HG02588 (cell line): Measurements from ENCODE around the gene SLC39A13.
A peak's percentile ranks its signal among the peaks of the same experiment; 100 is the strongest.

Experiments used
- ATAC-seq: cut with Tn5 transposase; IDR thresholded peaks from one replicate; pipeline ENCODE4 v1.9.1; 2021; ENCODE audit warnings: mild to moderate bottlenecking, moderate library complexity; ENCODE audit not compliant: unreplicated experiment

SLC39A13 gene

DNA sequence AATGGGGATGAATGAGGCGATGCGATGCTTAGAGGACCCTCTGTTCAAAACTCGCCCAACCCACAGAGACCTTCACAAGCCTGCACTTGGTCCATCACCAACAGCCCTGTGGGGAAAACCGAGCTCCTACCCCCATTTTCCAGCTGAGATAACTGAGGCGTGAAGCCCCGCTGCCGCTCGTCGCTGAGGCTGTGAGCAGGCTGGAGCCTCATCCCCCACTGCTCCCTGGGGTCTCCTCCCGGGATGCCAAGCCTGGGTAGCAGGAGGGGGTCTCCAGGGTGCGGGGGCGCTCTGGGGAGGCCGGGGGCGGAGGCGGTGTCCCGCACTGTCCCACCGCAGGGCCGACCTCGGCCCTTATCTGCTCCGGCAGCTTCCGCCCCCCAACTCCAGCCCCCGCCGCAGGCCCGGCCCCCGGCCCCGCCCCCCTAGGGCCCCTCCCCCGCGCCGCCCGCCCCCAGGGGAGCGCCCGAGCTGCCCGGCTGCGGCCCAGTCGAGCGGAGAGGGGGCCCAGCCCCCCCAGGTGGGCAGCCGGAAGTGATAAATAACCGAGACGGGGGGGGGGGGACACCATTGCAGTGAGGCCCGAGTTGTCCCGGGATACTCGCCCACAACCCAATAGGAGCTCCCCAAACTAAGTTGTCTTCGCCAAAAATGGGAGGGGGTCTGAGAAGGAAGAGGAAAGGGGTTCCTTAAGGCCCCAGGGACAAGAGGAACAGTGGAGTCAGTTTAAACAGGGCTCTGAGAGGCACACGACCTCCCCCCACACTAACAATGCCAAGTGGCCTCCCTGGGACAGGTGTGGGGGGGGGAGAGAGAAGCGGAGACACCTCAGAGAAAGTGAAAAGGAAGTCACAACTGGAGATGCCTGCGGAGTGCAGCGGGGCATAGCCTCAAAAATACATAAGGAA is 8.3 kb upstream of the SLC39A13 start:
- ATAC-seq = peak; percentile 44

DNA sequence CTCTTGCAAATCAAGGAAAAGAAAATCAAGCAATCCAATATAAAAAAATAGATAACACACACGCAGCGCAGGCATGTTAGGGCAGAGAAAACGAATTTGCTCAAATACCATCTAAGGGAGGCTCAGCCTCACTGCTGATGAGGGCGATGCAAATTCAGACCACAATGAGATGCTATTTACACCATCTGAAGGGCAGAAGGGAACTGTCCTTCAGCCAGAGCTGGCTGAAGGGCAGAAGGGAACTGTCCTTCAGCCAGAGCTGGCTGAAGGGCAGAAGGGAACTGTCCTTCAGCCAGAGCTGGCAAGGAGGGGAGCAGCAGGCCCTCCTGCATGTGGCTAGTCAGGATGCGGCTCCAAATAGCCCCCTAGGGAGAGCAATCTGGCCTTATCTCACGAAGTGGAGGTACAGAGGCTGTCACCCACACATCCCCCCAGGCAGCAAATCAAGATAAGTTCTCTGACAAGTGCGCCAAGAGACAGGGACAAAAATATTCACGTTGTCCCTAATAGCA is 7.6 kb upstream of the SLC39A13 start:
- peak; percentile 59 for ATAC-seq

- ATAC-seq = no peak
Measured at GRCh38 chr11:47403135-47403534, 5.3 kb upstream of the SLC39A13 start.

DNA sequence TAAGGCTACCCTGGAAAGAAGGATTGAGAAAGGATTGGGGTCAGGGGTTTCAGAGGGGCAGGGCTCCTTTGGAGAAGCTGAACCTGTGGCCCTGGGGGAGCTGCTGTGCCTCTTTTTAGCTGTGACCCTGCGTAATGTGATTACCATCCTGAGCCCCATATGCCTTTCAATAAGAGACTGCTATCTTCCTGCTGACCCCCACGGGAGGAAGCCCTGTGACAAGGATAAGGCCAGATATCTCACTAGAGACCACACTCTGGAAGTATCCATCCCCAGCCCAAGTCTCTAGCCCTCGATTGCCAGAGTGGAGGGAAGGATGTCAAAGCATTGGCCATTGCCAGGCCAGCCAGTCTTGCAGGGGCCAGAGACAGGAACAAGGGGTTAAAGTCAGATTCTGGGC is 4.8 kb upstream of the SLC39A13 start:
- no peak for ATAC-seq

DNA sequence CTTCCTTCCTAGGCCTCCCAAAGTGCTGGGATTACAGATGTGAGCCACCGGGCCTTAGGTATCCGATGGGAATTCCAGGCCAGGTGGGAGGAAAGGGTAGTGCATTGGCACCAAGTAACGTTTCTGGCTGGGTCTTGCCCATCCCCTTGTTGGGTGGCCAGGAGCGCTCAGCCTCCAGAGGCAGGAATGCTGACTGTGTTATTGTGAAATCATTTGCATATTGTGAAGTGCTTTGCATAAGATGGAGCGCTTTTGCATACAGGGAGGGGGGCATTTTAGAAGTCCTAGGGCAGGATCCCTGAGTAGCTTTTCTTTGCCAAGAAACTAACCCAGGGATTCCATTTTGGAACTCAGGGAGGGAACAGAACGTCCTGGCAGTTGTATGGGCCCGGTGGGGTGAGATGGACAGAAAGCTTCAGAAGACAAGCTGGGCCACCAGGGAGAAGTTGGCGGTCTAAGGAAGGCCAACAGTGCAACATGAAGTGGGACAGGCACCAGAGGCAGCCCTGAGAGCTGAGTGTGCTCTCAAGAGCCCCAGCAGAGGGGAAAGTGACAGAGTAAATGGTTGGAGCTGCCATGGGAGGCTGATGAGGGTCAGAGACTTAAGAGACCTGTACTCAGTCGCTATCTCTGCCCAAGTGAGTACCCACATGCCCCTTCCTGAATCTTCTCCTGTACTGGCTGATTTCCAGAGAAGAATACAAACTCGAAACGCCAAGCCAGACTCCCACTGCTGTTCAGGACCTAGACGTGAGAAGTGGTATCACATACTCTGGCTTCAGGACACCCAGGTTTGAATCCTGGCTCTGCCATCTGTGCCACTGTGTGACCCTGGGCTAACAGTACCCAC is 1.3 kb upstream of the SLC39A13 start:
- no peak for ATAC-seq

- ATAC-seq = no peak
Measured at GRCh38 chr11:47408598-47409439, 429 bp downstream of the SLC39A13 start.

DNA sequence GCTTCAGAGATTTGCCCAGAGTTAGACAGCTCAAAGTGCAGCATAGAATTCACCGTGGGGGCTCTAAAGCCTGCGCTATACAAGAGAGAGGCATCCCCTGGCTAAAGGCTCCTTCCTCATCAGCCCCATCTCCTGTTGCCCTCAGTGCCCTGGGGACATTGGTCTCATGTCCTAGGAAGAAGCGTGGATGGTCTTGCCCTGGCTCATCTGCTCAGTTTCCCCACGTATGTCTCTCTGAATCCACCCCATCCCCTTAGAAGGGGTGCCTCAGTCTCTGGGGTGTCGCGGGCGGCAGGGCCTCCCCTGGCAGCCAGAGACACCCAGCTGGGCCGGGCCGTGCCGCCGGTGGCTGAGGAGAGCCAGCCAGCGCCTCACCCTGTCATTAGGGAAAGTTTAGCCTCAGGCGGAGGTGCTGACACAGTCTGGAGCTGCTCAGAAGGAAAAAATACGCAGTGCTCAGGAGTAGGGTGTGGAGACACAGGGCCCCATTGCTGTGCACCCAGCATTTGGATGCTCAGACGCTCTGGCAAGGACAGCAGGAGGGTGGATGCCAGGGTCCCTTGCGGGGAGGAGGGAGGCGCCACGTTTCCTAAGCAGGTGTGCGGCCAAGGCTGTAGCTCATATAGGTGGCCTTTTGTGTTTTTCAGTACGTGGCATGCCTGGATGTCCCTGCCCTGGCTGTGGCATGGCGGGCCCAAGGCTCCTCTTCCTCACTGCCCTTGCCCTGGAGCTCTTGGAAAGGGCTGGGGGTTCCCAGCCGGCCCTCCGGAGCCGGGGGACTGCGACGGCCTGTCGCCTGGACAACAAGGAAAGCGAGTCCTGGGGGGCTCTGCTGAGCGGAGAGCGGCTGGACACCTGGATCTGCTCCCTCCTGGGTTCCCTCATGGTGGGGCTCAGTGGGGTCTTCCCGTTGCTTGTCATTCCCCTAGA is 1.3 kb downstream of the SLC39A13 start:
- no peak for ATAC-seq

- ATAC-seq = no peak
Measured at GRCh38 chr11:47410370-47411264, 2.2 kb downstream of the SLC39A13 start.

DNA sequence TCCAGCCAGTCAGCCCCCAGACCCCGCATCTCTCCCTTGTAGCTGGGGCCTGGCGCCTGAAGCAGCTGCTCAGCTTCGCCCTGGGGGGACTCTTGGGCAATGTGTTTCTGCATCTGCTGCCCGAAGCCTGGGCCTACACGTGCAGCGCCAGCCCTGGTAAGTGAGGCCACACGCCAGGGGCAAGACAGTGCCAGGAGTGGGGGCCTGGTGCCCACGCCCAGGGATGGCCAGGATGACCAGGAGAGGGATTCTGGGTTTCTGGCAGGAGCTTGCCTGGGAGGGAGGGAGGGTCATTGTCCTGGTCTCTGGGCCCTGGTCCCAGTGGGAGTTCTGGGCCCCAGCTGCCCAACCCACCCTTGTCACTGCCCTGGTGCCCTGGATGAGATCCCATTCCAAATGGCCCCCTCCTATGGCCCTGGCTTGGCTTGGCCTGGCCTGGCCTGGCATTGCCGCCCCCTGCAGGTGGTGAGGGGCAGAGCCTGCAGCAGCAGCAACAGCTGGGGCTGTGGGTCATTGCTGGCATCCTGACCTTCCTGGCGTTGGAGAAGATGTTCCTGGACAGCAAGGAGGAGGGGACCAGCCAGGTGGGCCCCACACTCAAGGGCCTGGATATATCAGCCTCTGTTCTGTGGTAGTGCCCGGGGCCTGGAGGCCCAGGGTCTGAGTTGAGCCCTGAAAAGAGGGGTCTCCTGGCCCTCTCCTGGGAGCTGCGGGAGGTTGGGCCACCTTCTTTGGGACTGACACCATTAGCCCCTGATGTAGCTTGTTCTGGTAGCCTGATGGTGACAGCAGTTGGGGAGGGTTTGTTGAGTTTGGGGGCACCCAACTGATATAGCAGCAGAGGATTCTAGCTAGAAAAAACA is 3.7 kb downstream of the SLC39A13 start:
- no peak for ATAC-seq

DNA sequence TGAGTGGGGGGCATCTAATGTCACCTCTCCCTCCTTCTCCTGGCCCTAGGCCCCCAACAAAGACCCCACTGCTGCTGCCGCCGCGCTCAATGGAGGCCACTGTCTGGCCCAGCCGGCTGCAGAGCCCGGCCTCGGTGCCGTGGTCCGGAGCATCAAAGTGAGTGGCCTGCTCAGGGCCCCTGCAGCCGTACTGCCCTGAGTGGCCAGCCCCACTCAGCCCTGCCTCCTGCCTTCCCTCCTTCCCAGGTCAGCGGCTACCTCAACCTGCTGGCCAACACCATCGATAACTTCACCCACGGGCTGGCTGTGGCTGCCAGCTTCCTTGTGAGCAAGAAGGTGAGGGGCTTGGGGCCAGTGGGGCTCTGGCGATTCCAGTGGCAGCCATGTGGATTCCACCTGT is 5.0 kb downstream of the SLC39A13 start:
- ATAC-seq = no peak

- ATAC-seq = no peak
Measured at GRCh38 chr11:47413908-47414684, 5.7 kb downstream of the SLC39A13 start.

DNA sequence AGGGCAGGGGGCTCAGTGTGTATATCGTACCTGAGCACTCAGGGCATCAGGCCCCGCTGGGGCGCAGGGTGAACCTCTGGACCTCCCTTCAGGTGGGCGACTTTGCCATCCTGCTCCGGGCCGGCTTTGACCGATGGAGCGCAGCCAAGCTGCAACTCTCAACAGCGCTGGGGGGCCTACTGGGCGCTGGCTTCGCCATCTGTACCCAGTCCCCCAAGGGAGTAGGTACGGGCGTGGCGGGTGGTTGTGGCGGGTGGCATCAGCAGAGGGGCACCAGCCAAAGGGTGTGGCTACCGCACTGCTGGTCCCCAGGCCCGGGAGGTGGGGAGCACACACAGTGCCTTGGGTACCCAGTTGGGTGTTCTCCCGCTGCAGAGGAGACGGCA is 6.3 kb downstream of the SLC39A13 start:
- no peak for ATAC-seq

GRCh38 chr11:47415091-47415854 is 6.9 kb downstream of the SLC39A13 start:
- no peak for ATAC-seq

- ATAC-seq = no peak
Measured at GRCh38 chr11:47415949-47416472, 7.6 kb downstream of the SLC39A13 start.

DNA sequence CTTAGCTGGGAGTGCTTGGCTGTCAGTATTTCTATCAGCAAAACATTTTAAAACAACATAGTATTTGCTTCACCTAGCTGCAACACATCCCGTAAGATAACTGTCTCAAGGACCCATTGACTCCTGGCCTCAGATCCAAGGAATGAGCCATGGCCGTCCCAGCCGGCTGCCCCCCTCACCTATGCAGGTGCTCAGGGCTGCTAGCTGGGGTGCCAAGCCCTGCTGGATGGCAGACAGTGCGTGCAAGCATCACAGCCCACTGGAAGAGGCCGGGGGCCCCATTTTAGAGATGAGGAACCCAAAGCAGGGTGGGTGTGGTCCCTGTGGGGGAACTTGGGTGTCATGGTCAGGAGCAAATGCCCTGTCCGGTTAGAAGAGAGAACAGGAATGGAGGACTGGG is 9.3 kb downstream of the SLC39A13 start:
- no peak for ATAC-seq
